Bronchial epithelial cell (primary cell): ENCODE results near the gene ETV5. TPM values are rescaled to one million over a fixed set of nuclear protein-coding genes. Genes with fewer than 3 reads are reported as not detected.
"Not testable (repeated sequence)": the region's sequence is repeated elsewhere in the genome, so short reads cannot be mapped to it uniquely, and the experiment has no call there.

ENCODE experiments used
- DNase-seq: peaks from one replicate; pipeline ENCODE4 v3.0.0-alpha.2; 2010; ENCODE audit warnings: low read depth
- FAIRE-seq: peaks from 2 replicates; lab custom pipeline; 2011; peaks lifted over from hg19 to GRCh38; lab: Jason Lieb, UNC
- H3K27me3 ChIP-seq: 2 replicates; pipeline ENCODE4 v1.5.1; 2011; ENCODE audit warnings: low read length; ENCODE audit not compliant: control insufficient read depth, insufficient read depth
- H3K36me3 ChIP-seq: 2 replicates; pipeline ENCODE4 v1.5.1; 2011; ENCODE audit warnings: low read length; ENCODE audit not compliant: control insufficient read depth, insufficient read depth
- H3K4me3 ChIP-seq: 2 replicates; pipeline ENCODE4 v1.5.1; 2011; ENCODE audit warnings: mild to moderate bottlenecking, low read depth, low read length, control low read depth
- CTCF ChIP-seq: IDR thresholded peaks from 2 replicates; pipeline ENCODE4 v1.5.1; 2011; ENCODE audit warnings: mild to moderate bottlenecking, moderate library complexity, low read length, control low read depth, inconsistent platforms; ENCODE audit not compliant: insufficient read depth, severe bottlenecking
- total RNA-seq: library from RNA; depleted of rRNA; stranded (reverse); fragments of >200 nt; gene quantifications from 2 replicates; pipeline ENCODE4 v1.2.1, GENCODE V29; 2014

Gene ETV5
- total RNA-seq, 1 donor from 2014 or later = 12.9 TPM

DNA sequence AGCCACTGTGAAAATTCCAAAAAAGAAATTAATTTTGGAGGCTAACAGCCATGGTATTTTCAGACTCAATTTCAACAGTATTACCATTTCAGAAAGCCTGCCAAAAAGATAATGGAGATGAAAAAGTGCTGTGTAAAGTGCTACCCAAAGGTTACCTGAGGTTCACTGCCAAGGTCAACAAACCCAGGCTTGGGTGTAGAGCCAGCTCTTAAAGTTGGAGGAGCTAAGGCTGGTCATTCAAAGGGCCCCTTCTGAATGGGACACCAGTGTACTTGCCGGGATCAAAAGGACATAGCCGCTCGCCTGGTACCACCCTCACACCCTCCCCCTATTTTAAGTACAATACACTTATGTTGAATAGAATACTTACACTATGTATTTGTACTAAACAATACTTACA, 64.5 kb downstream of the ETV5 start:
- no peak for DNase-seq
- FAIRE-seq = no peak
- Histone ChIP-seq H3K36me3 (no peaks in the 10 kb centered on the region), H3K4me3 (no peak overlapping the region), H3K27me3 (no peaks in the 10 kb centered on the region)
- no peak for TF ChIP-seq CTCF

DNA sequence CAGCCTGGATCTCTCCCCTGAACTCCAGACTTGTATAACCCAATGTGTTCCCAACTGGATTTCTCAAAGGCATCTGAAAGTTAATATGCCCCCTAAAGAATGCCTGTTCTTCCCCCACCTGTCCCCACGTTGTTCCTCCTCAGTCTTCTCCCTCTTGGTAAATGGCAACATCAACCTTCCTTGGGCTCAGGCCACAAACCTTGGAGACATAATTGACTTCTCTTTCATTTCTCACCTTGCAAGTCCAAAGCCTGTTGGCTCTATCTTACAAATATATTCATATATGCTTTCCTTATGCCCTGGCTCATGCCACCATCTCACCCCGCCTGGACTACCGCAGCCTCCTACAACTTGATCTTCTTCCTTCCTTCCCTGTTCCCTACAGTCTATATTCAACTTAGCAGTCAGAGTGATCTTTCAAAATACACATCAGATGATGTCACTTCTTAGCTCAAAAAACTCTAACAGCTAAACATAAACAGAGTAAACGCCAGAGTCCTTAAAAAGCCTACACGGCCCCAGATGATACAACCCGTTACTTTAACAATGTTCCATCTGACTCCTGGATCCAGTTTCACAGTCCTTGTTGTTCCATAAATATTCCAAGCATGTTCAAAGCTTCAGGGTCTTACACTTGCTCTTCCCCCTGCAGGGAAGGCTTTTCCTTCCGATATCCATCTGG, 66.2 kb downstream of the ETV5 start:
- no peaks in the 10 kb centered on the region for H3K36me3 ChIP-seq
- no peak for TF ChIP-seq CTCF
- DNase-seq (no peak), FAIRE-seq (no peak)
- H3K4me3 ChIP-seq = no peak overlapping the region
- no peaks in the 10 kb centered on the region for H3K27me3 ChIP-seq

GRCh38 chr3:186042036-186042435, 66.9 kb downstream of the ETV5 start:
- FAIRE-seq = no peak
- no peak for TF ChIP-seq CTCF

GRCh38 chr3:186038360-186038759, 70.5 kb downstream of the ETV5 start:
- no peak for TF ChIP-seq CTCF
- FAIRE-seq = no peak
- no peak overlapping the region for H3K4me3 ChIP-seq
- DNase-seq = no peak
- H3K27me3 ChIP-seq = peaks cover 2% of the 10 kb centered on the region
- no peaks in the 10 kb centered on the region for H3K36me3 ChIP-seq

More at GRCh38 chr3:186042036-186042435, 66.9 kb downstream of the ETV5 start:
- Histone ChIP-seq H3K36me3 (no peaks in the 10 kb centered on the region), H3K27me3 (no peaks in the 10 kb centered on the region), H3K4me3 (no peak overlapping the region)
- DNase-seq = no peak

GRCh38 chr3:186035277-186035676, 73.6 kb downstream of the ETV5 start:
- no peak for TF ChIP-seq CTCF
- no peaks in the 10 kb centered on the region for H3K36me3 ChIP-seq
- DNase-seq (peak; percentile 58), FAIRE-seq (no peak)
- no peak overlapping the region for H3K4me3 ChIP-seq
- peaks cover 2% of the 10 kb centered on the region for H3K27me3 ChIP-seq

DNA sequence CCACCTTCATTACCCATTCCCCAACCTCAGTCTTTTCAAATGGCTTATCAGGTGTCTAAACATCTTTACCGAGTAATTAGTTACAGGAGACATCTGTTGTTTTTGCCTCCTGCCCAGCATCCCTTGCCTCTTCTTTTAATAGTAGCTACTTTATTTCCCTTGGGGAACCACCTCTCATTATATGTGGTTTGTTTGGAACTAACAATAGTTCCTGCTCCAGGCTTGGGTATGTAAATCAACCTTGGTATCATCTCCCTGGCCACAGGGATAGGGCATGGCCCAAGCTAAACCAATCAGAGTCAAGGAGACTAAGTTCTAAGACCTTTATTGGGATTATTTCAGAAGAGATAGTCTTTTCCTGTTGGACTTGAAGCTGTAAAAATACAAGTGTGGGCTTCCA, 76.6 kb downstream of the ETV5 start:
- no peak for FAIRE-seq
- no peak for TF ChIP-seq CTCF
- DNase-seq = no peak

DNA sequence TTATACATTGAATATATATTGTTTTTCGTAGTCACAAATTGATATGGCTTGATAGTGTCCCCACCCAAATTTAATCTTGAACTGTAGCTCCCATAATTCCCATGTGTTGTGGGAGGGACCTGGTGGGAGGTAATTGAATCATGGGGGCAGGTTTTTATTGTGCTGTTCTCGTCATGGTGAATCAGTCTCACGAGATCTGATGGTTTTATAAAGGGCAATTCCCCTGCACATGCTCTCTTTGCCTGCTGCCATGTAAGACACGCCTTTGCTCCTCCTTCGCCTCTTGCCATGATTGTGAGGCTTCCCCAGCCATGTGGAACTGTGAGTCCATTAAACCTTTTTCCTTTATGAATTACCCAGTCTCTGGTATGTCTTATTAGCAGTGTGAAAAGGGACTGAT, 82.9 kb downstream of the ETV5 start:
- not testable (repeated sequence) for FAIRE-seq, H3K36me3 ChIP-seq, H3K4me3 ChIP-seq, H3K27me3 ChIP-seq, DNase-seq

More for the DNA sequence above, 76.6 kb downstream of the ETV5 start:
- no peaks in the 10 kb centered on the region for H3K36me3 ChIP-seq
- no peak overlapping the region for H3K4me3 ChIP-seq
- peaks cover 2% of the 10 kb centered on the region for H3K27me3 ChIP-seq
